GM21515 (cell line): ENCODE data around the gene TEAD1.

Experiments used
- ATAC-seq: cut with Tn5 transposase; IDR thresholded peaks from one replicate; pipeline ENCODE4 v1.9.1; 2021; ENCODE audit not compliant: unreplicated experiment

Gene TEAD1

GRCh38 chr11:12685229-12685628 is 11.0 kb downstream of the TEAD1 start:
- no peak for ATAC-seq

GRCh38 chr11:12686246-12687060 is 12.2 kb downstream of the TEAD1 start:
- ATAC-seq, result no peak

DNA sequence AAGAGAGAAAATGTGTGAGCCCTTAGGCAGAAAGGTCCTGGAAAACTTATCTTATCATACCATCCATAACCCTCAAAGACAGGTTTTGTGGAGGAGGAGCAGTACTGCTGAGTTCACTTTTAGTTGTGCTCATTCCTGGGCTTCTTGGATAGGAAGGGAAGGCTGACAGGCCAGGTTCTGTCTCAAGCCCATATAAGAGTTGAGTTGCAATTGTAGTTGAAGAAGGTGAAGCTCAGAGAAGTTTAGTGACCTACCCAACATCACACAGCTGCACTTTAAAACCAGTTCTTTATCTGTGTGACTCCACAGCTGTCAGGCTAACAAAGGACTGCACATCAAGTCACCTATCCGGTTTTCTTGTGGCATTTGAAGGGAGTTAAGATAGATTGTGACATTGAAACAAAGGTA is 13.0 kb downstream of the TEAD1 start:
- ATAC-seq, result no peak

GRCh38 chr11:12687740-12688139 is 13.5 kb downstream of the TEAD1 start:
- ATAC-seq, result no peak

- ATAC-seq, result no peak
Measured at GRCh38 chr11:12689029-12689755, 15.0 kb downstream of the TEAD1 start.

DNA sequence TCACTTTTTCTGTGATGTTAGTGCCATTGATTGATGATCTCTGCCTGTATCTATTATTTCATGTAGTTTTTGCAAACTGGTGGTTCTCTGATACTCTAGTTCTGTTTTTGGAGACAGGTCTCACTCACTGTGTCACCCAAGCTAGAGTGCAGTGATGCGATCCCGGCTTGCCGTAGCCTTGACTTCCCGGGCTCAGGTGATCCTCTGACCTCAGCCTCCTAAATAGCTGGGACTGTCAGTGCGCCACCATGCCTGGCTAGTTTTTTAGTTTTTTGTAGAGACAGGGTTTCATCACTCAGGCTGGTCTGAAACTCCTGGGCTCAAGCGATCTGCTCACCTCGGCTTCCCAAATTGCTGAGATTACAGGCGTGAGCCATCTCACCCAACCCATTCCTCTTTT is 16.4 kb downstream of the TEAD1 start:
- no peak for ATAC-seq

GRCh38 chr11:12691473-12691872 is 17.3 kb downstream of the TEAD1 start:
- ATAC-seq, result no peak

- no peak for ATAC-seq
Measured at GRCh38 chr11:12692229-12693075, 18.2 kb downstream of the TEAD1 start.

DNA sequence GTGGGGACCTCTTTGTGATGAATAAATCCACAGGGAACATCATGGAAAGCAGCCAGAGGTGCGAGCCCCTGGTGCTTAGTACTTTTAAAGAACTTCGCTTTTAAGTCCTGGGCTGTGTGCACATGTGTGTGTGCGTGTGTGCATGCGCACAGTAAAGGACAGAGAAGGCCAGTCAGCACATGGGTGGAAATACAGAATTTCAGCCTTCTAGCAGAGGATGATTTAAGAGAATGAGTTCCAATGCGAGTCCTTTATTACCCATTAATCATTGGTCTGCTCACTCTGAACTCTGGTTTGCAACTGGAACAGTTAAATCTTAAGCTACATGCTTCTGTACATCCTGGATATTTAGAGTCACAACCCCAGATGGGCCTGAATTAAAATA is 18.9 kb downstream of the TEAD1 start:
- ATAC-seq, result no peak

- no peak for ATAC-seq
Measured at GRCh38 chr11:12693479-12694182, 19.4 kb downstream of the TEAD1 start.

DNA sequence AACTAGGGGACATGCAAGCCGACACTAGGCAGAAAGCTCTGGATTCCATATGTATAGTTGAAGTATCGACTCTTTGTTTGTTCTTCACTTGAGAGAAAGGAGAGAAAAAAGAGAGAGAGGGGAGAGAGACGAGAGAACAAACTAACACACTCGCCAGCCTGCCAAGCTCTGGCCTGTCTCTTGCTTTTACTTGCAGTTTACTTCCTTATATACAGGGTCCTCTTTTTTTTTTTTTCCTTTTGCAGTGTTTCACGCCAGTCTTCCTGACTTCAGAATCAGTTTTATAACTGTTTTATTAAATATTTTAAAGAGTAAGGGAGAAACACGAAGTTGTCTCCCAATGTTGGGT is 19.9 kb downstream of the TEAD1 start:
- ATAC-seq, result no peak

- ATAC-seq, result no peak
Measured at GRCh38 chr11:12695221-12695794, 21.1 kb downstream of the TEAD1 start.

DNA sequence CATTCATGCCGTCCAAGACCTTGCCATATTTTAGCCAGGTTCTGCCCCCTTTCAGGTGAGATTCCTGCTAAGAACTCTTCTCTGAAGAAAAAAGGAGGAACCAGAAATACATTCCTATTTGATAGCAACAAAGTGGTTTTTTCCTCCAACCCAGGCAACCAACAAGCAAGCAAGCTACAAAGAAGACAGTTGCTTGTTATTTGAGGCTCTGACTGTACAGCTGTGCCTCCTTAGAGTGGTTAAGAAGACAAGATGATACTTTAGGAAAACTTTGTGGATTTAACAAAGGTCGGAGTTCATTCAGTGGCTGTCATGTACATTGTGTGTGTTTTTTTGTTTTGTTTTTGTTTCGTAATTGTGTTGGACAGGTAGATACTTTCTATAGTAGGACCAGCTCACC is 21.7 kb downstream of the TEAD1 start:
- no peak for ATAC-seq

DNA sequence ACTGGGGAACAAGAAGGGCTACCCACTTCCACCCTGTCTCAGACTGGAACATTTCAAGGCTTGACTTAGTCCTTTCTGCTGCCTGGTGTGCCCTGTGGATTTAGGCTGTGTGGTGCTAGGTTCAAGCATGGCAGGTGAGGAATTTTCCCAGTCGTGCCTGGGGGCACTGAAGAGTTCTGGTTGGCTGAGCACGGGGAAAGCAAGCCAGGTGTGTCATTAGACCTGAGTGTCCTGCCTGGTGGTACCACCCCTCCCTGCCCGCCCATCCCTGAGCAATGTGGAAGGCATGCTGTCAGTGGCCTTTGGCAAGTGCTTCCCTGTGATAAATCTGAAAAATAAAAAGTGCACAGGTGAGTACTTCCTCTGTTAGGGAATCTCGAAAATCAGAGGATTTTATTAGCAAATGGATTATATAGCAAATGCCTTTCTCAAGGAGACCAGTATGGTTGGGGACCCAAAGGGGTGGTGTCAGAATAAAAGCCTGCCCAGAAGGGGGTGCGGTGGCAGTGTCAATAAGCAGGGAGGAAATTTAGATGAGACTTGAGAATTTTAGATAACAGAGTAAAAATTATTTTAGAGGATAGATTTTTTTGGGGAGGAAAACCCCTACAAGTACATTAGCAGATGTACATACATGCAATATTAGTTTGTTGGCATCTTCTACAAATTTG is 22.8 kb downstream of the TEAD1 start:
- no peak for ATAC-seq

GRCh38 chr11:12698048-12698447 is 23.8 kb downstream of the TEAD1 start:
- ATAC-seq, result no peak

GRCh38 chr11:12701811-12702592 is 27.8 kb downstream of the TEAD1 start:
- no peak for ATAC-seq

DNA sequence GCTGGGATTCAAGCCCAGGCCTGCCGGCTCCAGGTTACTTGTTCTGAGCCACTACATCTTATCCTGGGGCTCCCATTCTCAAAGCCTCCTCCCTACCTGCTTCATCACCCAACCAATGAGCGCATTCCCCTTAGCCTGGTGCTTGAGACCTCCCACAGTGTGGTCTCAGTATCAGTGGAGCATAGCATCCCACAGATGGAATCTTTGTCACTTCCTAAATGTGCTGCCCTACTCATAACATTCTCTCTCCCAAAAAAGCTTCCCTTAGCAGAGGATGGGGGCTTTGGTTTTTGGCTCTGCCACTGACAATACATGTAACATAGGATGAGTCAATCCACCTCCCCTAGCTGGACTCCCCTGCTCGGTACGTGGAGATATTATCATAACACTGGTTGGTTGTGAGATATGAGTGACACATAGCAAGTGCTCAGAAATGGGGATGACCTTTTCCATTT is 28.8 kb downstream of the TEAD1 start:
- no peak for ATAC-seq

- ATAC-seq, result no peak
Measured at GRCh38 chr11:12704049-12704448, 29.8 kb downstream of the TEAD1 start.

GRCh38 chr11:12705874-12706273 is 31.7 kb downstream of the TEAD1 start:
- no peak for ATAC-seq
